HT-29 (cell line): Measurements from ENCODE around the gene LRRTM2. TPM values are rescaled to one million over a fixed set of nuclear protein-coding genes. Genes with fewer than 3 reads are reported as not detected.
"Not testable (repeated sequence)": the region's sequence is repeated elsewhere in the genome, so short reads cannot be mapped to it uniquely, and the experiment has no call there.

Experiments used
- DNase-seq: peaks from one replicate; pipeline ENCODE4 v3.0.0-alpha.2; 2015; ENCODE audit warnings: low spot score
- total RNA-seq: library from RNA; depleted of rRNA; stranded (reverse); fragments of >200 nt; shearing (Covaris generic); gene quantifications from 2 replicates; pipeline ENCODE4 v1.2.3, GENCODE V29; 2014; rRNA removed

Gene LRRTM2
- not detected in 2 replicates for total RNA-seq

GRCh38 chr5:138874771-138875551 is at the start of gene LRRTM2:
LRRTM2 (minus strand) TSS chr5:138875335; CDS start chr5:138874911, 424 bp downstream.
- DNase-seq, result no peak

- DNase-seq, result no peak
Observed at GRCh38 chr5:138922494-138922893, 47.4 kb upstream of the LRRTM2 start.

GRCh38 chr5:138921362-138921761 is 46.2 kb upstream of the LRRTM2 start:
- not testable (repeated sequence) for DNase-seq

GRCh38 chr5:138920181-138920580 is 45.0 kb upstream of the LRRTM2 start:
- DNase-seq, result no peak

GRCh38 chr5:138918686-138919085 is 43.6 kb upstream of the LRRTM2 start:
- no peak for DNase-seq

GRCh38 chr5:138914338-138914737 is 39.2 kb upstream of the LRRTM2 start:
- DNase-seq, result no peak

- DNase-seq, result no peak
Observed at GRCh38 chr5:138913773-138914172, 38.6 kb upstream of the LRRTM2 start.

- no peak for DNase-seq
Observed at GRCh38 chr5:138912093-138912492, 37.0 kb upstream of the LRRTM2 start.

- DNase-seq, result no peak
Observed at GRCh38 chr5:138911441-138911840, 36.3 kb upstream of the LRRTM2 start.

GRCh38 chr5:138910546-138911185 is 35.5 kb upstream of the LRRTM2 start:
- no peak for DNase-seq

GRCh38 chr5:138909734-138910133 is 34.6 kb upstream of the LRRTM2 start:
- DNase-seq, result no peak

GRCh38 chr5:138905541-138905940 is 30.4 kb upstream of the LRRTM2 start:
- DNase-seq, result no peak

GRCh38 chr5:138903130-138903775 is 28.1 kb upstream of the LRRTM2 start:
- DNase-seq, result peak; percentile 31

GRCh38 chr5:138901716-138902115 is 26.6 kb upstream of the LRRTM2 start:
- no peak for DNase-seq

- no peak for DNase-seq
Observed at GRCh38 chr5:138900281-138900965, 25.3 kb upstream of the LRRTM2 start.

- no peak for DNase-seq
Observed at GRCh38 chr5:138898742-138899141, 23.6 kb upstream of the LRRTM2 start.

- no peak for DNase-seq
Observed at GRCh38 chr5:138898299-138898698, 23.2 kb upstream of the LRRTM2 start.

GRCh38 chr5:138895918-138896317 is 20.8 kb upstream of the LRRTM2 start:
- DNase-seq, result no peak

GRCh38 chr5:138890644-138891043 is 15.5 kb upstream of the LRRTM2 start:
- no peak for DNase-seq

GRCh38 chr5:138889994-138890393 is 14.9 kb upstream of the LRRTM2 start:
- no peak for DNase-seq

- DNase-seq, result no peak
Observed at GRCh38 chr5:138884554-138884953, 9.4 kb upstream of the LRRTM2 start.

GRCh38 chr5:138884094-138884493 is 9.0 kb upstream of the LRRTM2 start:
- DNase-seq, result no peak
